Panc1 (cell line): Measurements from ENCODE around the gene VDR.

Experiments
- POLR2AphosphoS5 ChIP-seq: IDR thresholded peaks from 2 replicates; pipeline ENCODE4 v1.6.1; 2012; ENCODE audit warnings: mild to moderate bottlenecking, low read depth, low read length, moderate library complexity
- SIN3A ChIP-seq: IDR thresholded peaks from 2 replicates; pipeline ENCODE4 v1.6.1; 2012; ENCODE audit warnings: low read depth, mild to moderate bottlenecking, low read length, moderate library complexity, borderline replicate concordance; ENCODE audit not compliant: insufficient read depth
- TCF7L2 ChIP-seq: IDR thresholded peaks from 2 replicates; pipeline ENCODE4 v1.6.1; 2011; ENCODE audit warnings: mild to moderate bottlenecking, low read depth, low read length, inconsistent platforms
- TF ChIP-seq, protein P1 (sequence below): fragments of 450-650 bp; IDR thresholded peaks from 2 replicates; pipeline ENCODE4 v1.5.1; 2017; ENCODE audit warnings: mild to moderate bottlenecking
- TF ChIP-seq, protein P2 (sequence below), 2 experiments: IDR thresholded peaks; 2 replicates each; pipeline ENCODE4 v1.6.1; 2011 to 2012; ENCODE audit warnings: low read depth in 2 of 2, control low read depth in 1 of 2, low read length in 1 of 2, mild to moderate bottlenecking in 1 of 2, moderate library complexity in 1 of 2; ENCODE audit not compliant: insufficient read depth in 1 of 2

DNA sequence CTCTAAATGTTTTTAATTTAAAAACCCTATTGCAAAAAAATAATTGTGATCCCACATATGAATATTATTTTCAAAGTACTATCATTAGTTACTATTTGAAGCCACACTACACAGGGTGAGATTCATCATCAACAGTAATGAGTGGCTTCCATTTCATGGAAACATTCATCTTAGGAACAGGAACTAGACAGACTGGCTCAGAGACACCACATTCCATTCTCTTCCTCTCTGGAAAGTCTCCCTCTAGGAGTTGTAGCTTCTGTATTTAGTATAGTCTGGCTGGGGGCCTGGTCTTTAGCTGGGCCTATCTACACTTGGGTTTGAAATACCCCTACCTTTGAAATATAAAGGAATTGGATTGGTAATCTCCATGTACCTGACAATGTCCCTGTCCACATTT, 6.2 kb upstream of the VDR start:
- TF ChIP-seq, protein P1, sequence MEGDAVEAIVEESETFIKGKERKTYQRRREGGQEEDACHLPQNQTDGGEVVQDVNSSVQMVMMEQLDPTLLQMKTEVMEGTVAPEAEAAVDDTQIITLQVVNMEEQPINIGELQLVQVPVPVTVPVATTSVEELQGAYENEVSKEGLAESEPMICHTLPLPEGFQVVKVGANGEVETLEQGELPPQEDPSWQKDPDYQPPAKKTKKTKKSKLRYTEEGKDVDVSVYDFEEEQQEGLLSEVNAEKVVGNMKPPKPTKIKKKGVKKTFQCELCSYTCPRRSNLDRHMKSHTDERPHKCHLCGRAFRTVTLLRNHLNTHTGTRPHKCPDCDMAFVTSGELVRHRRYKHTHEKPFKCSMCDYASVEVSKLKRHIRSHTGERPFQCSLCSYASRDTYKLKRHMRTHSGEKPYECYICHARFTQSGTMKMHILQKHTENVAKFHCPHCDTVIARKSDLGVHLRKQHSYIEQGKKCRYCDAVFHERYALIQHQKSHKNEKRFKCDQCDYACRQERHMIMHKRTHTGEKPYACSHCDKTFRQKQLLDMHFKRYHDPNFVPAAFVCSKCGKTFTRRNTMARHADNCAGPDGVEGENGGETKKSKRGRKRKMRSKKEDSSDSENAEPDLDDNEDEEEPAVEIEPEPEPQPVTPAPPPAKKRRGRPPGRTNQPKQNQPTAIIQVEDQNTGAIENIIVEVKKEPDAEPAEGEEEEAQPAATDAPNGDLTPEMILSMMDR = no peak
- no peak for TF ChIP-seq POLR2AphosphoS5
- TF ChIP-seq, protein P2, sequence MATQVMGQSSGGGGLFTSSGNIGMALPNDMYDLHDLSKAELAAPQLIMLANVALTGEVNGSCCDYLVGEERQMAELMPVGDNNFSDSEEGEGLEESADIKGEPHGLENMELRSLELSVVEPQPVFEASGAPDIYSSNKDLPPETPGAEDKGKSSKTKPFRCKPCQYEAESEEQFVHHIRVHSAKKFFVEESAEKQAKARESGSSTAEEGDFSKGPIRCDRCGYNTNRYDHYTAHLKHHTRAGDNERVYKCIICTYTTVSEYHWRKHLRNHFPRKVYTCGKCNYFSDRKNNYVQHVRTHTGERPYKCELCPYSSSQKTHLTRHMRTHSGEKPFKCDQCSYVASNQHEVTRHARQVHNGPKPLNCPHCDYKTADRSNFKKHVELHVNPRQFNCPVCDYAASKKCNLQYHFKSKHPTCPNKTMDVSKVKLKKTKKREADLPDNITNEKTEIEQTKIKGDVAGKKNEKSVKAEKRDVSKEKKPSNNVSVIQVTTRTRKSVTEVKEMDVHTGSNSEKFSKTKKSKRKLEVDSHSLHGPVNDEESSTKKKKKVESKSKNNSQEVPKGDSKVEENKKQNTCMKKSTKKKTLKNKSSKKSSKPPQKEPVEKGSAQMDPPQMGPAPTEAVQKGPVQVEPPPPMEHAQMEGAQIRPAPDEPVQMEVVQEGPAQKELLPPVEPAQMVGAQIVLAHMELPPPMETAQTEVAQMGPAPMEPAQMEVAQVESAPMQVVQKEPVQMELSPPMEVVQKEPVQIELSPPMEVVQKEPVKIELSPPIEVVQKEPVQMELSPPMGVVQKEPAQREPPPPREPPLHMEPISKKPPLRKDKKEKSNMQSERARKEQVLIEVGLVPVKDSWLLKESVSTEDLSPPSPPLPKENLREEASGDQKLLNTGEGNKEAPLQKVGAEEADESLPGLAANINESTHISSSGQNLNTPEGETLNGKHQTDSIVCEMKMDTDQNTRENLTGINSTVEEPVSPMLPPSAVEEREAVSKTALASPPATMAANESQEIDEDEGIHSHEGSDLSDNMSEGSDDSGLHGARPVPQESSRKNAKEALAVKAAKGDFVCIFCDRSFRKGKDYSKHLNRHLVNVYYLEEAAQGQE (IDR thresholded peaks at IDR 0.05; ENCODE audit: insufficient read depth in 1 of 2, low read depth in 2 of 2, low read length in 1 of 2) = no peak
- no peak for TF ChIP-seq SIN3A
- no peak for TF ChIP-seq TCF7L2
